B cell (primary cell): ENCODE results near the gene EEF1AKMT4.

Source experiments
- EZH2 ChIP-seq: IDR thresholded peaks from 2 replicates; pipeline ENCODE4 v1.6.1; 2012; ENCODE audit warnings: borderline replicate concordance, low read depth, mild to moderate bottlenecking, moderate library complexity, low read length; ENCODE audit not compliant: insufficient read depth, poor library complexity, severe bottlenecking
- TF ChIP-seq, protein P1 (sequence below): fragments of 200-600 bp; IDR thresholded peaks from one replicate; pipeline ENCODE4 v1.8.0; 2022; ENCODE audit warnings: antibody characterized with exemption, mild to moderate bottlenecking

DNA sequence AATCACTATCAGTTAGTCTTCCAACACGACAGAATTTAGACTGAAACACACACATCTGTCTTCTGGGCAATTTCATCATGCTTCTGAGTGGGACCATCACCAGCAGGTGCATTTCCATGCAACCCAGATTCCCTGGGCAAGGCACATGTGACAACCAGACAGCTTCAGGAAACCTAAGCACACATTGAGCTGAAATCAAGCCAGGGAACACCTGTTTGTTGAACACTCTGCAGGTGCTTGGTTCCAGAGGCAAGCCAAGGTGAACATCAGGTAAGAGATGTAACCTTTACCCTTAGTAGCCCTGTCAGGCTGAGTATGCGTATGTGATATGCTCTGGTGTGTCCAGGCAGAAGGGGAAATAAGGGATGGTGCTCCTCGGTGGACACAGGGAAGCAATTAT, 46.3 kb downstream of the EEF1AKMT4 start:
- no peak for TF ChIP-seq EZH2
- TF ChIP-seq, protein P1, sequence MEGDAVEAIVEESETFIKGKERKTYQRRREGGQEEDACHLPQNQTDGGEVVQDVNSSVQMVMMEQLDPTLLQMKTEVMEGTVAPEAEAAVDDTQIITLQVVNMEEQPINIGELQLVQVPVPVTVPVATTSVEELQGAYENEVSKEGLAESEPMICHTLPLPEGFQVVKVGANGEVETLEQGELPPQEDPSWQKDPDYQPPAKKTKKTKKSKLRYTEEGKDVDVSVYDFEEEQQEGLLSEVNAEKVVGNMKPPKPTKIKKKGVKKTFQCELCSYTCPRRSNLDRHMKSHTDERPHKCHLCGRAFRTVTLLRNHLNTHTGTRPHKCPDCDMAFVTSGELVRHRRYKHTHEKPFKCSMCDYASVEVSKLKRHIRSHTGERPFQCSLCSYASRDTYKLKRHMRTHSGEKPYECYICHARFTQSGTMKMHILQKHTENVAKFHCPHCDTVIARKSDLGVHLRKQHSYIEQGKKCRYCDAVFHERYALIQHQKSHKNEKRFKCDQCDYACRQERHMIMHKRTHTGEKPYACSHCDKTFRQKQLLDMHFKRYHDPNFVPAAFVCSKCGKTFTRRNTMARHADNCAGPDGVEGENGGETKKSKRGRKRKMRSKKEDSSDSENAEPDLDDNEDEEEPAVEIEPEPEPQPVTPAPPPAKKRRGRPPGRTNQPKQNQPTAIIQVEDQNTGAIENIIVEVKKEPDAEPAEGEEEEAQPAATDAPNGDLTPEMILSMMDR = no peak
